Epithelial cell of esophagus (primary cell): ENCODE results near the gene CCN6.

Experiments
- DNase-seq: peaks from one replicate; pipeline ENCODE4 v3.0.0; 2010; ENCODE audit warnings: low read depth
- H3K4me3 ChIP-seq: 2 replicates; pipeline ENCODE4 v1.5.1; 2011; ENCODE audit warnings: mild to moderate bottlenecking, low read length, control low read depth
- CTCF ChIP-seq: IDR thresholded peaks from 2 replicates; pipeline ENCODE4 v1.5.1; 2011; ENCODE audit warnings: low read depth, mild to moderate bottlenecking, low read length, control low read depth, inconsistent platforms; ENCODE audit not compliant: insufficient read depth; ENCODE audit errors: missing control alignments

The CCN6 gene

GRCh38 chr6:112029045-112029822 is 24.7 kb upstream of the CCN6 start:
- peak; percentile 76 for TF ChIP-seq CTCF
- no peak overlapping the region for H3K4me3 ChIP-seq
- peak; percentile 78 for DNase-seq

- peak; percentile 61 for DNase-seq
- H3K4me3 ChIP-seq: no peak overlapping the region
- TF ChIP-seq CTCF: no peak
Observed at GRCh38 chr6:112030206-112030960, 23.5 kb upstream of the CCN6 start.

GRCh38 chr6:112030961-112031660 is 22.8 kb upstream of the CCN6 start:
- no peak for TF ChIP-seq CTCF
- DNase-seq: no peak
- H3K4me3 ChIP-seq: no peak overlapping the region

GRCh38 chr6:112031960-112032359 is 21.9 kb upstream of the CCN6 start:
- no peak for TF ChIP-seq CTCF
- DNase-seq: no peak
- no peak overlapping the region for H3K4me3 ChIP-seq

- DNase-seq: no peak
- TF ChIP-seq CTCF: no peak
Observed at GRCh38 chr6:112032728-112033127, 21.2 kb upstream of the CCN6 start.

GRCh38 chr6:112033791-112034615 is 19.9 kb upstream of the CCN6 start:
- no peak overlapping the region for H3K4me3 ChIP-seq
- DNase-seq: no peak
- no peak for TF ChIP-seq CTCF

More at GRCh38 chr6:112032728-112033127, 21.2 kb upstream of the CCN6 start:
- no peak overlapping the region for H3K4me3 ChIP-seq
